RWPE2 (cell line): ENCODE results near the gene NKD1.
A peak's percentile ranks its signal among the peaks of the same experiment; 100 is the strongest.

Experiments used
- ATAC-seq: fragments of 200-7000 bp; cut with Tn5 transposase; 3 replicates; pipeline ENCODE4 v1.9.1; 2021; ENCODE audit warnings: low read depth
- DNase-seq: peaks from one replicate; pipeline ENCODE4 v3.0.0-alpha.2; 2020; ENCODE audit warnings: low spot score
- H3K27ac ChIP-seq: fragments of 450-650 bp; 2 replicates; pipeline ENCODE4 v1.5.1; 2017; ENCODE audit warnings: mild to moderate bottlenecking; ENCODE audit not compliant: poor library complexity, severe bottlenecking
- H3K27me3 ChIP-seq: fragments of 250-450 bp; sonication (Bioruptor Pico); 2 replicates; pipeline ENCODE4 v1.5.1; 2021; ENCODE audit warnings: mild to moderate bottlenecking, moderate library complexity; ENCODE audit not compliant: insufficient read depth, poor library complexity, severe bottlenecking
- H3K36me3 ChIP-seq: fragments of 250-450 bp; sonication (Bioruptor Pico); 2 replicates; pipeline ENCODE4 v1.5.1; 2020; ENCODE audit warnings: low read depth, mild to moderate bottlenecking, moderate library complexity
- H3K4me1 ChIP-seq: fragments of 250-450 bp; sonication (Bioruptor Pico); 2 replicates; pipeline ENCODE4 v1.5.1; 2021; ENCODE audit warnings: mild to moderate bottlenecking, moderate library complexity; ENCODE audit not compliant: insufficient read depth, poor library complexity, severe bottlenecking
- H3K4me3 ChIP-seq: fragments of 250-450 bp; sonication (Bioruptor Pico); 2 replicates; pipeline ENCODE4 v1.5.1; 2021; ENCODE audit warnings: mild to moderate bottlenecking, moderate library complexity; ENCODE audit not compliant: severe bottlenecking
- H3K9me3 ChIP-seq: fragments of 250-450 bp; sonication (Bioruptor Pico); 2 replicates; pipeline ENCODE4 v1.5.1; 2021; ENCODE audit warnings: mild to moderate bottlenecking, moderate library complexity; ENCODE audit not compliant: severe bottlenecking
- TF ChIP-seq, protein P1 (sequence below): fragments of 450-650 bp; IDR thresholded peaks from one replicate; pipeline ENCODE4 v1.5.1; 2017; ENCODE audit warnings: mild to moderate bottlenecking, moderate library complexity; ENCODE audit not compliant: poor library complexity, severe bottlenecking

Gene NKD1

DNA sequence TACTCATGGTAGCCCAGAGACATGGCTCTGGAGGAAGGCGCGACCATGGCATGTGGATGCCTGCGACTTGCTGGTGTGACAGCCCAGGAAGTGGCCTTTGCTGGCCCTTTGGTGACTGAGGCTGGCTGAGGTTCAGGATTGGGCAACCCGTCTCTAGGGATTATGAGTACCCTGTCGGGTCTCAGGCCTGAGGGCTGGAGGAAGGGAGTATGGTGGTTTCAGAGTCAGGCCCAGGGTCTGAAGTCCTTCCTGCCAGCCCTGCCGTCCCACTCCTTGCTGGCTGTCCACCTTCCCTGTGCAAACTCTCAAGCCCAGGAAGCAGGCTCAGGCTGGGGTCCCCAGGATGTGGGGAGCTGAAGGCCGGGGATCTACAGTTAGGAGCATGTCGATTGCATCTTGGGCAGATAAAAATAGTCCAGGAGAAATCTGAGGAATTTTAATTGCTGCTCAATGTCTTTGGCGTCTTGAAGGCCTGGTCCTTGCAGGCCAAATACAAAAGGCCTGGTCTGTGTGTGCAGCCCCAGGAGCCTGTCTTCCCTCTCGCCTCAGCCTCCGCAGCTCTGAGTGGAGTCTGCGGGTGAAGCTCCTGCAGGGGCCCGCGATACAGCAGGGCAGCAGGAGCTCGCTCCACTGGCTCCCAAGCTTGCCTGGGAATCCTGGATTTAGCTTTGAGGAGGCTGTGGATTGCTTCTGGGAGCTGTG is 52.5 kb downstream of the NKD1 start:
- ATAC-seq (no peak), DNase-seq (no peak)
- H3K4me3 ChIP-seq, result no peak overlapping the region
- H3K9me3 ChIP-seq, result no peaks in the 10 kb centered on the region
- no peaks in the 10 kb centered on the region for H3K36me3 ChIP-seq
- no peaks in the 10 kb centered on the region for H3K27me3 ChIP-seq
- TF ChIP-seq, protein P1, sequence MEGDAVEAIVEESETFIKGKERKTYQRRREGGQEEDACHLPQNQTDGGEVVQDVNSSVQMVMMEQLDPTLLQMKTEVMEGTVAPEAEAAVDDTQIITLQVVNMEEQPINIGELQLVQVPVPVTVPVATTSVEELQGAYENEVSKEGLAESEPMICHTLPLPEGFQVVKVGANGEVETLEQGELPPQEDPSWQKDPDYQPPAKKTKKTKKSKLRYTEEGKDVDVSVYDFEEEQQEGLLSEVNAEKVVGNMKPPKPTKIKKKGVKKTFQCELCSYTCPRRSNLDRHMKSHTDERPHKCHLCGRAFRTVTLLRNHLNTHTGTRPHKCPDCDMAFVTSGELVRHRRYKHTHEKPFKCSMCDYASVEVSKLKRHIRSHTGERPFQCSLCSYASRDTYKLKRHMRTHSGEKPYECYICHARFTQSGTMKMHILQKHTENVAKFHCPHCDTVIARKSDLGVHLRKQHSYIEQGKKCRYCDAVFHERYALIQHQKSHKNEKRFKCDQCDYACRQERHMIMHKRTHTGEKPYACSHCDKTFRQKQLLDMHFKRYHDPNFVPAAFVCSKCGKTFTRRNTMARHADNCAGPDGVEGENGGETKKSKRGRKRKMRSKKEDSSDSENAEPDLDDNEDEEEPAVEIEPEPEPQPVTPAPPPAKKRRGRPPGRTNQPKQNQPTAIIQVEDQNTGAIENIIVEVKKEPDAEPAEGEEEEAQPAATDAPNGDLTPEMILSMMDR, result no peak
- H3K27ac ChIP-seq, result no peak overlapping the region
- peaks cover 14% of the 10 kb centered on the region for H3K4me1 ChIP-seq

DNA sequence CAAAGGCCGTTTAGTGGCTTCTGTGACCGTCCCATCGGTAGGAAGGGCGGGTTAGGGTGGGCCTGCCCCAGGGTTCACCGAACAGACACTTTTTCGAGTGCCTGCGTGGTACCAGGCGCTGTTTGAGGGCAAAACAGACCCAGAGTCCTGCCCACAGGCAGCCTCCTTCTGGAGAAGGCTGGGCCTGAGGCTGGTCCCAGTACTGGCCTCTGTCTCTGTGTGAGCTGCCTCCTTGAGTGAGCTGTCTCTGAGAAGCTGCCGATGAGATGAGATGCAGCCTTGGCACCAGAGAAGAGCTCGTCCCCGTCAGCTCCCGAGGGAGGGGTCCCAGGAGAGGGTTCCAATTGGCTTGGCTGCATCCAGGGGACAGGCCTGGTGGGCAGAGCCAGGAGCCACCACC is 53.1 kb downstream of the NKD1 start:
- Histone ChIP-seq H3K27me3 (no peaks in the 10 kb centered on the region), H3K36me3 (no peaks in the 10 kb centered on the region), H3K4me1 (peaks cover 14% of the 10 kb centered on the region), H3K4me3 (no peak overlapping the region), H3K27ac (no peak overlapping the region), H3K9me3 (no peaks in the 10 kb centered on the region)
- ATAC-seq (no peak), DNase-seq (no peak)
- TF ChIP-seq, protein P1, result no peak

DNA sequence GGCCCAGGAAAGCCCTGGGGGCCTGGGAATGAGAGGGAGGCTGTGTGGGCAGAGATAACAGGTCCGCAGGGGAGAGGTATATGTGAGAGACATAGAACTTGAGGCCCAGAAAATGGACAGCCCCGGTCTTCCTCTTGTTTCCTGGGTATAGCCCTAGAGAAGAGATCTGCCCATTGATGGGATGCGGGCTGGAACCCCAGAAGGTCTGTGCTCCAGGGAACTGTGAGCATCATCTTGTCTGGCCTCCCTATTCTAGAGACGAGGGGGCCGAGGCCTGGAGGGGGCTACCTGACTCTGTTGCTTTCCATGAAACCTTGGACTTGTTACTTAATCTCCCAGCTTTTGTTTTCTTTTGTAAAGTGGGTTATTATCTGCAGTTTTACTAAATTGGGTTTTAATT is 53.9 kb downstream of the NKD1 start:
- ATAC-seq, result no peak
- no peak overlapping the region for H3K4me3 ChIP-seq
- H3K4me1 ChIP-seq, result peaks cover 14% of the 10 kb centered on the region
- H3K9me3 ChIP-seq, result no peaks in the 10 kb centered on the region
- H3K27me3 ChIP-seq, result no peaks in the 10 kb centered on the region
- TF ChIP-seq, protein P1, result no peak
- no peak for DNase-seq
- no peak overlapping the region for H3K27ac ChIP-seq
- no peaks in the 10 kb centered on the region for H3K36me3 ChIP-seq

DNA sequence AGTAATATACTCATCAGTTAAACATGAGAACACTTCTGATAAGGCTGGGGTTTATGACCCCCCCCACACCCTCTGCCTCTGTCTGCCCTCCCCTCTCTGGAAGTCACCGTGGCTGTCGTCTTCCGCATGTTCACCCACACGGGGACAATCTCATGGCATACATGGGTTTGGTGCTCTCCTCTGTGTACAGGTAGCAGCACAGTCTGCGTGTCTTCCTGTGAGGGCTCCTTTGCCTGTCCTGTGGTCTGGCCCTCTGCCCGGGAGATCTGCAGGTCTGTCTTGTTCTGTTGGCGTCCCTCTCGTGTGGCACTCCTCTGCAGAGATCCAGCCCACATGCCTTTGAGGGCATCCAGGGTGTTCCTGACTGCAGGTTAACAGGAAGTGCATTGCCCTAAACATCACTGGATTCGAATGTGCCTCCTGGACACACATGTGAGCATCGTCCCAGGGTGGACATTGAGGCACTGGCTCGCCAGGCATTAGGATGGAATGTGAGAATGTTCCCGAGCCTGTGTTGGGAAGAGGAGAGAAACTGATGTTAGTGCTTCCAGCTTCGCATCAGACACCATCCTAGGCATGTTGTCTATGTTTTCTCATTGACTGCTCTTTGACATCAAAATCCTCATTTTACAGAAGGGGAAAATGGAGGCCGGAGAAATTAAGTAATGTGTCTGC is 54.5 kb downstream of the NKD1 start:
- Histone ChIP-seq H3K4me1 (peaks cover 14% of the 10 kb centered on the region), H3K9me3 (no peaks in the 10 kb centered on the region), H3K4me3 (no peak overlapping the region), H3K36me3 (no peaks in the 10 kb centered on the region), H3K27ac (no peak overlapping the region), H3K27me3 (no peaks in the 10 kb centered on the region)
- no peak for DNase-seq
- peak; percentile 77 for ATAC-seq
- TF ChIP-seq, protein P1, result no peak
